Neutrophil (primary cell): ENCODE measurements around the gene TULP4.

Source experiments
- H3K27ac ChIP-seq: fragments of 200-600 bp; sonication (generic); 2 replicates; pipeline ENCODE4 v1.5.1; 2016; ENCODE audit warnings: mild to moderate bottlenecking, moderate library complexity
- H3K27me3 ChIP-seq: fragments of 200-600 bp; sonication (generic); 2 replicates; pipeline ENCODE4 v1.6.0; 2016; ENCODE audit warnings: mild to moderate bottlenecking
- H3K36me3 ChIP-seq: fragments of 200-600 bp; sonication (generic); 2 replicates; pipeline ENCODE4 v1.5.1; 2017
- H3K4me1 ChIP-seq, 2 experiments: fragments of 200-600 bp in 1 of 2; sonication (generic) in 1 of 2; 1 replicate in 1 of 2; 2 replicates in 1 of 2; pipeline versions ENCODE4 v1.5.1 to v1.6.1; 2013 to 2016; ENCODE audit warnings: low read depth in 1 of 2, low read length in 1 of 2, mild to moderate bottlenecking in 1 of 2, moderate library complexity in 1 of 2; ENCODE audit not compliant: control insufficient read depth in 1 of 2, insufficient read depth in 1 of 2
- H3K4me3 ChIP-seq, 2 experiments: fragments of 200-600 bp in 1 of 2; sonication (generic) in 1 of 2; 1 replicate in 1 of 2; 2 replicates in 1 of 2; pipeline ENCODE4 v1.5.1; 2013 to 2016; ENCODE audit warnings: low read depth in 1 of 2, low read length in 1 of 2, mild to moderate bottlenecking in 1 of 2, moderate library complexity in 1 of 2
- H3K9me3 ChIP-seq: fragments of 200-600 bp; sonication (generic); 2 replicates; pipeline ENCODE4 v1.5.1; 2016
- CTCF ChIP-seq: fragments of 200-600 bp; sonication (generic); IDR thresholded peaks from 2 replicates; pipeline ENCODE4 v1.5.1; 2016; ENCODE audit warnings: antibody characterized with exemption

Gene TULP4

GRCh38 chr6:158498362-158498761 is 186.1 kb downstream of the TULP4 start:
- Histone ChIP-seq H3K4me1 (no peaks in the 10 kb centered on the region), H3K27me3 (no peaks in the 10 kb centered on the region), H3K9me3 (no peaks in the 10 kb centered on the region), H3K27ac (no peak overlapping the region), H3K4me3 (no peak overlapping the region), H3K36me3 (no peaks in the 10 kb centered on the region)
- TF ChIP-seq CTCF = no peak

GRCh38 chr6:158499601-158500000 is 187.3 kb downstream of the TULP4 start:
- Histone ChIP-seq H3K9me3 (no peaks in the 10 kb centered on the region), H3K36me3 (no peaks in the 10 kb centered on the region), H3K27me3 (no peaks in the 10 kb centered on the region), H3K4me1 (no peaks in the 10 kb centered on the region), H3K4me3 (no peak overlapping the region), H3K27ac (no peak overlapping the region)
- TF ChIP-seq CTCF = no peak

GRCh38 chr6:158500016-158500735 is 187.9 kb downstream of the TULP4 start:
- Histone ChIP-seq H3K9me3 (no peaks in the 10 kb centered on the region), H3K4me3 (no peak overlapping the region), H3K4me1 (no peaks in the 10 kb centered on the region), H3K27me3 (no peaks in the 10 kb centered on the region), H3K27ac (no peak overlapping the region), H3K36me3 (no peaks in the 10 kb centered on the region)
- no peak for TF ChIP-seq CTCF

- Histone ChIP-seq H3K4me3 (no peak overlapping the region), H3K9me3 (no peaks in the 10 kb centered on the region), H3K36me3 (no peaks in the 10 kb centered on the region), H3K27me3 (no peaks in the 10 kb centered on the region), H3K27ac (no peak overlapping the region), H3K4me1 (no peaks in the 10 kb centered on the region)
- TF ChIP-seq CTCF = no peak
Measured at GRCh38 chr6:158501360-158502262, 189.3 kb downstream of the TULP4 start.

DNA sequence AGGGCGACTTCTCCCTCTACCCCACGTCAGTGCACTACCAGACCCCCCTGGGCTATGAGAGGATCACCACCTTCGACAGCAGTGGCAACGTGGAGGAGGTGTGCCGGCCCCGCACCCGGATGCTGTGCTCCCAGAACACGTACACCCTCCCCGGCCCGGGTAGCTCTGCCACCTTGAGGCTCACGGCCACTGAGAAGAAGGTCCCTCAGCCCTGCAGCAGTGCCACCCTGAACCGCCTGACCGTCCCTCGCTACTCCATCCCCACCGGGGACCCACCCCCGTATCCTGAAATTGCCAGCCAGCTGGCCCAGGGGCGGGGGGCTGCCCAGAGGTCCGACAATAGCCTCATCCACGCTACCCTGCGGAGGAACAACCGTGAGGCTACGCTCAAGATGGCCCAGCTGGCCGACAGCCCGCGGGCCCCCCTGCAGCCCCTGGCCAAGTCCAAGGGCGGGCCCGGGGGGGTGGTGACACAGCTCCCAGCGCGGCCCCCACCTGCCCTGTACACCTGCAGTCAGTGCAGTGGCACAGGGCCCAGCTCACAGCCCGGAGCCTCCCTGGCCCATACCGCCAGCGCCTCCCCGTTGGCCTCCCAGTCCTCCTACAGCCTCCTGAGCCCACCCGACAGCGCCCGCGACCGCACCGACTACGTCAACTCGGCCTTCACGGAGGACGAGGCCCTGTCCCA is 190.1 kb downstream of the TULP4 start:
- no peaks in the 10 kb centered on the region for H3K27me3 ChIP-seq
- H3K4me1 ChIP-seq = no peaks in the 10 kb centered on the region
- H3K36me3 ChIP-seq = no peaks in the 10 kb centered on the region
- H3K9me3 ChIP-seq = no peaks in the 10 kb centered on the region
- H3K4me3 ChIP-seq = no peak overlapping the region
- H3K27ac ChIP-seq = no peak overlapping the region
- no peak for TF ChIP-seq CTCF
